Stimulated activated CD8-positive, alpha-beta memory T cell treated with anti-CD3 and anti-CD28 coated beads, Interleukin-12 subunit alpha, Interleukin-12 subunit beta, amount 100 ng/mL, for 4 hours (primary cell): ENCODE data around the gene SLC8A2.

Experiments used
- DNase-seq: peaks from one replicate; pipeline ENCODE4 v3.0.0-alpha.2; 2020; ENCODE audit warnings: low read depth

The SLC8A2 gene

GRCh38 chr19:47381121-47381520, 90.6 kb downstream of the SLC8A2 start:
- DNase-seq: no peak

DNA sequence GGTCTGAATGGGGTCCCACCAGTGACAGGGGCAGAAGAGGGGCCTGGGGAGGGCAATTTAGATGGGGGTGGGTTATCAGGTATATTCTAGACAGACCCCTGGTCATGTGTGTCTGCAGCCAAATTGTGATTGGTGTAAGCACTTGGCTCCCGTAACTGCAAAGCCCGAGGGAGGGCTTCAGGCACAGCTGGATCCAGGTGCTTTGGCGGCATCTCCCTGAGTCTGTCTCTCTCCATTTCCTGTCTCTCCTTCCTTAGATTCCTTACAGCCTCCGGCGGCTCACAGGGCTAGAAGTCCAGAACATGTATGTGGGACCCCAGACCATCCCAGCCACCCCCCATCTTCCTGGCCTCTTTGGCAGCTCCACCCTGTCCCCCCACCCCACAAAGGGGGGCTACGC, 91.1 kb downstream of the SLC8A2 start:
- DNase-seq: no peak

- DNase-seq: no peak
Measured at GRCh38 chr19:47379381-47379938, 92.2 kb downstream of the SLC8A2 start.

DNA sequence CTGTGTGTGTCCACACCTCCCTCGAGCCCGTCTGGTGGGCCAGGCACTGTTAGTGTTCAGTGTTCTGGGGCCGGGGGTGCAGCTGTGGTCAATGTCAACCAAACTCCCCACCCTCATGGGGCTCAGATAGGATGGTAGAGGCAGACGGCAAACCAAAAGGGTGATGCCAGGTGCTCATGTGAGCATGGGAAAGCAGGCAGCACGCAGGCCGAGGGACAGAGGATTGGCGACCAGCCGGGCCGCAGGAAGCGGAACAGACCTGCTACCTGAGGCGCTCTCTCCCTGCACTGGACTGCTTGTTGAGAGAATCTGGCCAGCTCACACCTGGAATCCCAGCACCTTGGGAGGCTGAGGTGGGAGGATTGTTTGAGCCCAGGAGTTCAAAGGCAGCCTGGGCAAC, 93.4 kb downstream of the SLC8A2 start:
- no peak for DNase-seq
